HUES48 (cell line): Measurements from ENCODE around the gene PUS1.
"Not testable (repeated sequence)": the region's sequence is repeated elsewhere in the genome, so short reads cannot be mapped to it uniquely, and the experiment has no call there.

Experiments
- H3K27ac ChIP-seq: one replicate; pipeline ENCODE4 v1.7.0; 2013; ENCODE audit warnings: low read depth, low read length, inconsistent platforms
- H3K27me3 ChIP-seq: 2 replicates; pipeline ENCODE4 v1.6.1; 2013; ENCODE audit warnings: mild to moderate bottlenecking, low read length; ENCODE audit not compliant: control insufficient read depth, insufficient read depth
- H3K36me3 ChIP-seq: 2 replicates; pipeline ENCODE4 v1.6.1; 2013; ENCODE audit warnings: low read length; ENCODE audit not compliant: control insufficient read depth, insufficient read depth
- H3K4me1 ChIP-seq: 2 replicates; pipeline ENCODE4 v1.6.1; 2013; ENCODE audit warnings: mild to moderate bottlenecking, low read length; ENCODE audit not compliant: control insufficient read depth, insufficient read depth
- H3K4me3 ChIP-seq: 2 replicates; pipeline ENCODE4 v1.5.1; 2013; ENCODE audit warnings: mild to moderate bottlenecking, low read depth, low read length
- H3K9ac ChIP-seq: 2 replicates; pipeline ENCODE4 v1.6.1; 2013; ENCODE audit warnings: mild to moderate bottlenecking, low read depth, low read length, moderate library complexity
- H3K9me3 ChIP-seq: 2 replicates; pipeline ENCODE4 v1.6.1; 2013; ENCODE audit warnings: low read length; ENCODE audit not compliant: control insufficient read depth, insufficient read depth

Gene PUS1

GRCh38 chr12:131979606-131980005, 50.5 kb downstream of the PUS1 start:
- H3K27me3 ChIP-seq, result no peaks in the 10 kb centered on the region
- no peak overlapping the region for H3K4me3 ChIP-seq
- H3K9ac ChIP-seq, result no peak overlapping the region
- H3K36me3 ChIP-seq, result peaks cover 48% of the 10 kb centered on the region
- no peak overlapping the region for H3K27ac ChIP-seq
- no peaks in the 10 kb centered on the region for H3K4me1 ChIP-seq
- no peaks in the 10 kb centered on the region for H3K9me3 ChIP-seq

- Histone ChIP-seq H3K9me3 (no peaks in the 10 kb centered on the region), H3K4me3 (no peak overlapping the region), H3K27me3 (no peaks in the 10 kb centered on the region), H3K4me1 (no peaks in the 10 kb centered on the region), H3K36me3 (peaks cover 53% of the 10 kb centered on the region), H3K9ac (no peak overlapping the region), H3K27ac (no peak overlapping the region)
Measured at GRCh38 chr12:131980263-131980662, 51.2 kb downstream of the PUS1 start.

GRCh38 chr12:131981388-131981787, 52.3 kb downstream of the PUS1 start:
- no peak overlapping the region for H3K9ac ChIP-seq
- peaks cover 60% of the 10 kb centered on the region for H3K36me3 ChIP-seq
- H3K9me3 ChIP-seq, result no peaks in the 10 kb centered on the region
- no peaks in the 10 kb centered on the region for H3K4me1 ChIP-seq
- no peaks in the 10 kb centered on the region for H3K27me3 ChIP-seq
- H3K27ac ChIP-seq, result no peak overlapping the region
- H3K4me3 ChIP-seq, result no peak overlapping the region

- Histone ChIP-seq H3K36me3 (peaks cover 66% of the 10 kb centered on the region), H3K9me3 (no peaks in the 10 kb centered on the region), H3K27me3 (no peaks in the 10 kb centered on the region), H3K9ac (no peak overlapping the region), H3K27ac (no peak overlapping the region), H3K4me1 (no peaks in the 10 kb centered on the region; the same call in 1 of the 2 replicates), H3K4me3 (no peak overlapping the region)
Measured at GRCh38 chr12:131982041-131982440, 53.0 kb downstream of the PUS1 start.

GRCh38 chr12:131983026-131983425, 54.0 kb downstream of the PUS1 start:
- Histone ChIP-seq H3K27me3 (no peaks in the 10 kb centered on the region), H3K4me1 (peaks cover 2% of the 10 kb centered on the region), H3K9me3 (no peaks in the 10 kb centered on the region), H3K9ac (no peak overlapping the region), H3K4me3 (no peak overlapping the region), H3K27ac (no peak overlapping the region), H3K36me3 (peaks cover 76% of the 10 kb centered on the region)

GRCh38 chr12:131983554-131983953, 54.5 kb downstream of the PUS1 start:
- no peak overlapping the region for H3K9ac ChIP-seq
- H3K9me3 ChIP-seq, result no peaks in the 10 kb centered on the region
- H3K27ac ChIP-seq, result no peak overlapping the region
- H3K36me3 ChIP-seq, result peaks cover 78% of the 10 kb centered on the region
- no peaks in the 10 kb centered on the region for H3K27me3 ChIP-seq
- peaks cover 6% of the 10 kb centered on the region for H3K4me1 ChIP-seq
- H3K4me3 ChIP-seq, result no peak overlapping the region

GRCh38 chr12:131984334-131984733, 55.3 kb downstream of the PUS1 start:
- Histone ChIP-seq H3K27me3 (no peaks in the 10 kb centered on the region), H3K9ac (no peak overlapping the region), H3K9me3 (no peaks in the 10 kb centered on the region), H3K4me3 (no peak overlapping the region), H3K4me1 (peaks cover 13% of the 10 kb centered on the region), H3K36me3 (peaks cover 80% of the 10 kb centered on the region), H3K27ac (no peak overlapping the region)

- H3K4me3 ChIP-seq, H3K9me3 ChIP-seq, H3K27me3 ChIP-seq, H3K27ac ChIP-seq, H3K9ac ChIP-seq: not testable (repeated sequence)
- Histone ChIP-seq H3K4me1 (peaks cover 24% of the 10 kb centered on the region), H3K36me3 (peaks cover 74% of the 10 kb centered on the region)
Measured at GRCh38 chr12:131985510-131985875, 56.4 kb downstream of the PUS1 start.

GRCh38 chr12:131986361-131986760, 57.3 kb downstream of the PUS1 start:
- Histone ChIP-seq H3K9me3 (no peaks in the 10 kb centered on the region), H3K36me3 (peaks cover 70% of the 10 kb centered on the region), H3K9ac (no peak overlapping the region), H3K27ac (no peak overlapping the region), H3K27me3 (no peaks in the 10 kb centered on the region), H3K4me1 (peaks cover 33% of the 10 kb centered on the region), H3K4me3 (no peak overlapping the region)

- Histone ChIP-seq H3K9ac (no peak overlapping the region), H3K27me3 (no peaks in the 10 kb centered on the region), H3K27ac (no peak overlapping the region), H3K9me3 (no peaks in the 10 kb centered on the region), H3K36me3 (peaks cover 67% of the 10 kb centered on the region), H3K4me3 (no peak overlapping the region), H3K4me1 (peaks cover 36% of the 10 kb centered on the region)
Measured at GRCh38 chr12:131986910-131987309, 57.8 kb downstream of the PUS1 start.

- H3K4me3 ChIP-seq, result no peak overlapping the region
- H3K9me3 ChIP-seq, result no peaks in the 10 kb centered on the region
- H3K9ac ChIP-seq, result no peak overlapping the region
- peaks cover 67% of the 10 kb centered on the region for H3K36me3 ChIP-seq
- H3K27ac ChIP-seq, result no peak overlapping the region
- H3K4me1 ChIP-seq, result peaks cover 36% of the 10 kb centered on the region
- H3K27me3 ChIP-seq, result no peaks in the 10 kb centered on the region
Measured at GRCh38 chr12:131987552-131987951, 58.5 kb downstream of the PUS1 start.
